Measurements from ENCODE around the gene IL21R.

The IL21R gene

DNA sequence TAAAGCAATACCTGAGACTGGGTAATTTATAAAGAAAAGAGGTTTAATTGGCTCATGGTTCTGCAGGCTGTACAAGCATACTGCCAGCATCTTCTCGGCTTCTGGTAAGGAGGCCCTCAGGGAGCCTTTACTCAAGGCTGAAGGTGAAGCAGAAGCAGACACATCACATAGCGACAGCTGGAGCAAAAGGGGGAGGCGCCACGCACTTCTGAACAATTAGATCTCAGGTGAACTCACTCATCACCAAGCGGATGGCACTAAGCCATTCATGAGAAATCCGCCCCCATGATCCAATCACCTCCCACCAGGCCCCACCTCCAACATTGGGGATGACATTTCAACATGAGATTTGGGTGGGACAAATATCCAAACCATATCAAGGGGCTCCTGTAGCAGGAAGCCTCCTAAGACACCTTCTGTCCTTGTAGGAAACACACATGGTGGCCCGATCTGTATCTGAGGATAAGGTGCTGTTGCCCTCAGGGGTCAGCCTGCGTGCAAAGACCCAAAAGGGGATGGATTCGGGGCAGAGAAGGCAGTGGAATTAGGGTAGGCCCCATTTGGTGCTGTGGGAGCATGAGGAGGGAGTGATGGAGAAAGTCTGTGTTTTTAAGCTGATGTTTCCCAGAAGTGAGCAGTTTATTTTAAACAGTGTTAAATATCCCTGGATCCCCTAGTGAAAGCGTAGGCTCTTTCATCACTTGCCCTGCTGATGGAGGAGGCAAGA, 23.0 kb downstream of the IL21R start:
- ChIA-PET POLR2A (no interaction called here), CTCF (no interaction called here)
- H3K4me1 ChIP-seq (ENCODE audit: control insufficient read depth, insufficient read depth, low read length) = no peaks in the 10 kb centered on the region

DNA sequence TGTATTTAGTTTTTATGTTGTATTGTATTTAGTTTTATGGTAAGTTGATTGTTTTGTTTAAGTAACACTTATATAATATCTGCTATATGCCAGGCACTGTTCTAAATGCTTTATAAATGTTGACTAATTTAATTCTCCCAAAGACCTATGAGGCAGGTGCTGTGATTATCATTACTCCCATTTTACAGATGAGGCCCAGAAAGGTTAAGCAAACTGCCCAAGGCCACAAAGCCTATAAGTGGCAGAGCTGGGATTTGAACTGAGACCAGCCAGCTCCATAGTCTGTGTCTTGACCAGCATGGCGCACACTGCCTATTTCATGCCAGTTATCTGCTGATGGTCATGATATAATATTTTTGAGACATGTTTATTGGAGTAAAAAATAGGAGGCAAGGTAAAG, 24.0 kb downstream of the IL21R start:
- CTCF ChIA-PET = no interaction called here
- POLR2A ChIA-PET = no interaction called here
- Histone ChIP-seq H3K27ac (ENCODE audit: extremely low read depth, low read depth, low read length) (no peak overlapping the region), H3K36me3 (ENCODE audit: control insufficient read depth in 2 of 2, insufficient read depth in 1 of 2, low read length in 2 of 2) (no peaks in the 10 kb centered on the region), H3K9me3 (ENCODE audit: control insufficient read depth, insufficient read depth, low read depth, low read length) (no peaks in the 10 kb centered on the region), H3K4me1 (ENCODE audit: control insufficient read depth, insufficient read depth, low read length) (no peaks in the 10 kb centered on the region), H3K4me3 (ENCODE audit: low read depth, low read length) (no peak overlapping the region)
- no peak for TF ChIP-seq ZNF121 (tag by site-specific recombination; IDR thresholded peaks at IDR 0.05)
- no peak for TF ChIP-seq ZNF555 (tag by site-specific recombination; conservative IDR thresholded peaks at IDR 0.05)
- no peak for TF ChIP-seq ZNF521 (tag by site-specific recombination; IDR thresholded peaks at IDR 0.05)

More for the DNA sequence above, 23.0 kb downstream of the IL21R start:
- H3K4me3 ChIP-seq (ENCODE audit: low read depth, low read length) = no peak overlapping the region
- TF ChIP-seq ZNF24 (tag by site-specific recombination; IDR thresholded peaks at IDR 0.05) (no peak), RBAK (tag by site-specific recombination; IDR thresholded peaks at IDR 0.05) (no peak), ZBTB17 (tag by site-specific recombination; IDR thresholded peaks at IDR 0.05) (no peak), ZBTB21 (tag by site-specific recombination; IDR thresholded peaks at IDR 0.05) (no peak), SETDB1 (IDR thresholded peaks at IDR 0.05; ENCODE audit: insufficient read length, low read length) (no peak), ZNF2 (tag by site-specific recombination; IDR thresholded peaks at IDR 0.05) (no peak), ZNF624 (tag by site-specific recombination; IDR thresholded peaks at IDR 0.05) (no peak), ZNF423 (tag by site-specific recombination; IDR thresholded peaks at IDR 0.05) (no peak), ZNF560 (tag by site-specific recombination; IDR thresholded peaks at IDR 0.05; ENCODE audit: borderline replicate concordance) (no peak), ZFP3 (tag by site-specific recombination; IDR thresholded peaks at IDR 0.05; ENCODE audit: low read depth) (no peak), ZNF792 (tag by site-specific recombination; IDR thresholded peaks at IDR 0.05) (no peak), SP7 (tag by site-specific recombination; IDR thresholded peaks at IDR 0.05) (no peak), ZNF843 (tag by site-specific recombination; IDR thresholded peaks at IDR 0.05) (no peak), ZNF302 (tag by site-specific recombination; IDR thresholded peaks at IDR 0.05; ENCODE audit: low read depth) (no peak), ZNF416 (tag by site-specific recombination; IDR thresholded peaks at IDR 0.05) (no peak), OSR2 (tag by site-specific recombination; IDR thresholded peaks at IDR 0.05) (no peak), ZNF549 (tag by site-specific recombination; IDR thresholded peaks at IDR 0.05) (no peak), KLF8 (tag by site-specific recombination; IDR thresholded peaks at IDR 0.05) (no peak)
- TF ChIP-seq, protein P1, sequence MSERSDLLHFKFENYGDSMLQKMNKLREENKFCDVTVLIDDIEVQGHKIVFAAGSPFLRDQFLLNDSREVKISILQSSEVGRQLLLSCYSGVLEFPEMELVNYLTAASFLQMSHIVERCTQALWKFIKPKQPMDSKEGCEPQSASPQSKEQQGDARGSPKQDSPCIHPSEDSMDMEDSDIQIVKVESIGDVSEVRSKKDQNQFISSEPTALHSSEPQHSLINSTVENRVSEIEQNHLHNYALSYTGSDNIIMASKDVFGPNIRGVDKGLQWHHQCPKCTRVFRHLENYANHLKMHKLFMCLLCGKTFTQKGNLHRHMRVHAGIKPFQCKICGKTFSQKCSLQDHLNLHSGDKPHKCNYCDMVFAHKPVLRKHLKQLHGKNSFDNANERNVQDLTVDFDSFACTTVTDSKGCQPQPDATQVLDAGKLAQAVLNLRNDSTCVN (tag by site-specific recombination; optimal IDR thresholded peaks at IDR 0.05) = no peak
- no peaks in the 10 kb centered on the region for H3K9me3 ChIP-seq (ENCODE audit: control insufficient read depth, insufficient read depth, low read depth, low read length)
- no peak overlapping the region for H3K27ac ChIP-seq (ENCODE audit: extremely low read depth, low read depth, low read length)
- no peaks in the 10 kb centered on the region for H3K36me3 ChIP-seq (ENCODE audit: control insufficient read depth in 2 of 2, insufficient read depth in 1 of 2, low read length in 2 of 2)

Data from HEK293 (cell line).